ENCODE measurements around the gene RASA3.
"Not testable (repeated sequence)": the region's sequence is repeated elsewhere in the genome, so short reads cannot be mapped to it uniquely, and the experiment has no call there.

RASA3 gene

GRCh38 chr13:114155320-114155719 is 22.9 kb upstream of the RASA3 start:
- FAIRE-seq = no peak

GRCh38 chr13:114154476-114154875 is 22.1 kb upstream of the RASA3 start:
- no peak for FAIRE-seq

GRCh38 chr13:114153485-114154080 is 21.2 kb upstream of the RASA3 start:
- no peak for FAIRE-seq

- FAIRE-seq = no peak
Observed at GRCh38 chr13:114152831-114153371, 20.5 kb upstream of the RASA3 start.

- FAIRE-seq = no peak
Observed at GRCh38 chr13:114152285-114152645, 19.8 kb upstream of the RASA3 start.

- FAIRE-seq = no peak
Observed at GRCh38 chr13:114151565-114152284, 19.3 kb upstream of the RASA3 start.

GRCh38 chr13:114151031-114151430 is 18.6 kb upstream of the RASA3 start:
- no peak for FAIRE-seq

GRCh38 chr13:114149774-114150740 is 17.6 kb upstream of the RASA3 start:
- no peak for FAIRE-seq

GRCh38 chr13:114148886-114149285 is 16.5 kb upstream of the RASA3 start:
- FAIRE-seq = not testable (repeated sequence)

GRCh38 chr13:114148521-114148855 is 16.1 kb upstream of the RASA3 start:
- FAIRE-seq = no peak

- no peak for FAIRE-seq
Observed at GRCh38 chr13:114147803-114148520, 15.5 kb upstream of the RASA3 start.

GRCh38 chr13:114146629-114147028 is 14.2 kb upstream of the RASA3 start:
- no peak for FAIRE-seq

GRCh38 chr13:114146173-114146572 is 13.8 kb upstream of the RASA3 start:
- no peak for FAIRE-seq

GRCh38 chr13:114145722-114146121 is 13.3 kb upstream of the RASA3 start:
- no peak for FAIRE-seq

- FAIRE-seq = no peak
Observed at GRCh38 chr13:114145256-114145655, 12.8 kb upstream of the RASA3 start.

GRCh38 chr13:114144606-114145244 is 12.3 kb upstream of the RASA3 start:
- FAIRE-seq = no peak

GRCh38 chr13:114143806-114144605 is 11.6 kb upstream of the RASA3 start:
- FAIRE-seq = no peak

GRCh38 chr13:114142640-114143490 is 10.4 kb upstream of the RASA3 start:
- no peak for FAIRE-seq

GRCh38 chr13:114142137-114142550 is 9.7 kb upstream of the RASA3 start:
- no peak for FAIRE-seq

- no peak for FAIRE-seq
Observed at GRCh38 chr13:114141261-114141996, 9.0 kb upstream of the RASA3 start.
